ENCODE data around the gene CHST1. TPM values are rescaled to one million over a fixed set of nuclear protein-coding genes. Genes with fewer than 3 reads are reported as not detected.

The CHST1 gene
- total RNA-seq, 2 donors from 2014 or later: 0.54 to 0.58 TPM

DNA sequence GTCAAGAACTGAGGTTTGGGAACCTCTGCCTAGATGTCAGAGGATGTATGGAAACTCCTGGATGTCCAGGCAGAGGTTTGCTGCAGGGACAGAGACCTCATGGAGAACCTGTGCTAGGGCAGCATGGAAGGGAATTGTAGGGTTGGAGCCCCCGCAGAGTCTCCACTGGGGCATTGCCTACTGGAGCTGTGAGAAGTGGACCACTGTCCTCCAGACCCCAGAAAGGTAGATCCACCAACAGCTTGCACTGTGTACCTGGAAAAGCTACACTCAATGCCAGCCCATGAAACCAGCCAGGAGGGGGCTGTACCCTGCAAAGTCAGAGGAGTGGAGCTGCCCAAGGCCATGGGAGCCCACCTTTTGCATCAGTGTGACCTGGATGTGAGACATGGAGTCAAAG lies 29.5 kb downstream of the CHST1 start:
- TF ChIP-seq, protein P1, sequence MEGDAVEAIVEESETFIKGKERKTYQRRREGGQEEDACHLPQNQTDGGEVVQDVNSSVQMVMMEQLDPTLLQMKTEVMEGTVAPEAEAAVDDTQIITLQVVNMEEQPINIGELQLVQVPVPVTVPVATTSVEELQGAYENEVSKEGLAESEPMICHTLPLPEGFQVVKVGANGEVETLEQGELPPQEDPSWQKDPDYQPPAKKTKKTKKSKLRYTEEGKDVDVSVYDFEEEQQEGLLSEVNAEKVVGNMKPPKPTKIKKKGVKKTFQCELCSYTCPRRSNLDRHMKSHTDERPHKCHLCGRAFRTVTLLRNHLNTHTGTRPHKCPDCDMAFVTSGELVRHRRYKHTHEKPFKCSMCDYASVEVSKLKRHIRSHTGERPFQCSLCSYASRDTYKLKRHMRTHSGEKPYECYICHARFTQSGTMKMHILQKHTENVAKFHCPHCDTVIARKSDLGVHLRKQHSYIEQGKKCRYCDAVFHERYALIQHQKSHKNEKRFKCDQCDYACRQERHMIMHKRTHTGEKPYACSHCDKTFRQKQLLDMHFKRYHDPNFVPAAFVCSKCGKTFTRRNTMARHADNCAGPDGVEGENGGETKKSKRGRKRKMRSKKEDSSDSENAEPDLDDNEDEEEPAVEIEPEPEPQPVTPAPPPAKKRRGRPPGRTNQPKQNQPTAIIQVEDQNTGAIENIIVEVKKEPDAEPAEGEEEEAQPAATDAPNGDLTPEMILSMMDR (IDR thresholded peaks at IDR 0.05): no peak
- no peaks in the 10 kb centered on the region for H3K4me1 ChIP-seq
- no peaks in the 10 kb centered on the region for H3K36me3 ChIP-seq
- H3K27me3 ChIP-seq: no peaks in the 10 kb centered on the region
- no peak overlapping the region for H3K9ac ChIP-seq (ENCODE audit: low read depth in 2 of 2, low read length in 2 of 2)
- H3K4me3 ChIP-seq: no peak overlapping the region
- intact Hi-C loops (cut with DNase I): no loop called here
- H3K9me3 ChIP-seq: no peaks in the 10 kb centered on the region
- H3K27ac ChIP-seq: no peak overlapping the region
- no peak for DNase-seq

DNA sequence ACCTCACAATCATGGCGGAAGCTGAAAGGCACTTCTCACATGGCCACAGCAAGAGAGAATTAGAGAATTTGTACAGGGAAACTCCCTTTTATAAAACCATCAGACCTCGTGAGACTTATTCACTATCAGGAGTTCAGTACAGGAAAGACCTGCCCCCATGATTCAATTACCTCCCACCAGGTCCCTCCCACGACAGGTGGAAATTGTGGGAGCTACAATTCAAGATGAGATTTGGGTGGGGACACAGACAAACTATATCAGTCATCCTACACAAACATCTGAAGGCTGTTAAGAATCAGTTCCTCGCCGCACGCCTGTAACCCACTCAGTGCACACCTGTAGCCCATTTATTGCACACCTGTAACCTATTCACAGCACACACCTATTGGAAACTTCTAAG lies 39.8 kb downstream of the CHST1 start:
- no peak overlapping the region for H3K4me3 ChIP-seq
- TF ChIP-seq, protein P1 (IDR thresholded peaks at IDR 0.05): no peak

GRCh38 chr11:45624095-45624494 lies 41.3 kb downstream of the CHST1 start:
- Histone ChIP-seq H3K27me3 (no peaks in the 10 kb centered on the region), H3K36me3 (no peaks in the 10 kb centered on the region), H3K9ac (ENCODE audit: low read depth in 2 of 2, low read length in 2 of 2) (no peak overlapping the region), H3K4me1 (no peaks in the 10 kb centered on the region), H3K4me3 (no peak overlapping the region), H3K9me3 (no peaks in the 10 kb centered on the region), H3K27ac (no peak overlapping the region)
- intact Hi-C loops (cut with DNase I): no loop called here
- TF ChIP-seq, protein P1 (IDR thresholded peaks at IDR 0.05): no peak
- DNase-seq: no peak

More for the DNA sequence above, 39.8 kb downstream of the CHST1 start:
- Histone ChIP-seq H3K27me3 (no peaks in the 10 kb centered on the region), H3K36me3 (no peaks in the 10 kb centered on the region), H3K4me1 (no peaks in the 10 kb centered on the region), H3K27ac (no peak overlapping the region), H3K9me3 (no peaks in the 10 kb centered on the region), H3K9ac (ENCODE audit: low read depth in 2 of 2, low read length in 2 of 2) (no peak overlapping the region)
- DNase-seq: no peak
- intact Hi-C loops (cut with DNase I): no loop called here

- intact Hi-C loops (cut with DNase I): no loop called here
- no peaks in the 10 kb centered on the region for H3K4me1 ChIP-seq
- H3K4me3 ChIP-seq: no peak overlapping the region
- TF ChIP-seq, protein P1 (IDR thresholded peaks at IDR 0.05): no peak
- no peaks in the 10 kb centered on the region for H3K27me3 ChIP-seq
- H3K9me3 ChIP-seq: no peaks in the 10 kb centered on the region
- H3K27ac ChIP-seq: no peak overlapping the region
- H3K9ac ChIP-seq (ENCODE audit: low read depth in 2 of 2, low read length in 2 of 2): no peak overlapping the region
- no peaks in the 10 kb centered on the region for H3K36me3 ChIP-seq
- DNase-seq: no peak
These were observed 42.6 kb downstream of the CHST1 start for GRCh38 chr11:45622861-45623260.

DNA sequence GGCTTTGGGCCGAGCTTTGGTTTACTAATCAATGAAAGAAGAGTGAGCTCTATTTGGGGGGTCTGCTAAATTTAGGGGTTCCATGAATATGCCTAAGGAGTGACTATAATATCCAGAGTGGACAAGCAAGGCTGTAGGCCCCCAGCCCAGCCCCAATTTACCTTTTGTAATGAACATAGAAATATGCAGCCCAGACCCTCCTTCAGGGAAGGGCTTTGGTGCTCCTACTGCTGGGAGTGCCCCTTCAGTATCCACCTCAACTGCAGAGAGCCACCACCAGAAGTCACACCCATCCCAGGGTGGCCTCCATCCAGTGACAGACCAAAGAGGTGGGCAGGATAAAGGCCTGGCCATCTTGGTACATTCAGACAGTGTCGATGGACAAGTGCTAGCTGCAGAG lies 43.1 kb downstream of the CHST1 start:
- H3K27ac ChIP-seq: no peak overlapping the region
- TF ChIP-seq, protein P1 (IDR thresholded peaks at IDR 0.05): no peak
- no peaks in the 10 kb centered on the region for H3K9me3 ChIP-seq
- H3K27me3 ChIP-seq: no peaks in the 10 kb centered on the region
- H3K36me3 ChIP-seq: no peaks in the 10 kb centered on the region
- intact Hi-C loops (cut with DNase I): no loop called here
- H3K4me3 ChIP-seq: no peak overlapping the region
- DNase-seq: no peak
- no peaks in the 10 kb centered on the region for H3K4me1 ChIP-seq
- H3K9ac ChIP-seq (ENCODE audit: low read depth in 2 of 2, low read length in 2 of 2): no peak overlapping the region

- Histone ChIP-seq H3K36me3 (no peaks in the 10 kb centered on the region), H3K9ac (ENCODE audit: low read depth in 2 of 2, low read length in 2 of 2) (no peak overlapping the region), H3K27me3 (no peaks in the 10 kb centered on the region), H3K4me1 (no peaks in the 10 kb centered on the region), H3K9me3 (no peaks in the 10 kb centered on the region), H3K27ac (no peak overlapping the region), H3K4me3 (no peak overlapping the region)
- intact Hi-C loops (cut with DNase I): no loop called here
- no peak for DNase-seq
- TF ChIP-seq, protein P1 (IDR thresholded peaks at IDR 0.05): no peak
These were observed 43.8 kb downstream of the CHST1 start for GRCh38 chr11:45621588-45621987.

Data from colonic mucosa (tissue), 4 donors.